ENCODE measurements around the gene ECT2.

The ECT2 gene

GRCh38 chr3:172787746-172788145 lies 37.2 kb downstream of the ECT2 start:
- Histone ChIP-seq H3K27me3 (ENCODE audit: control insufficient read depth, insufficient read depth, low read length) (no peaks in the 10 kb centered on the region), H3K27ac (ENCODE audit: low read depth, low read length) (no peak overlapping the region), H3K4me3 (ENCODE audit: low read length) (no peak overlapping the region), H3K36me3 (ENCODE audit: control insufficient read depth, insufficient read depth, low read length) (no peaks in the 10 kb centered on the region), H3K9ac (ENCODE audit: low read length) (no peak overlapping the region), H3K4me1 (ENCODE audit: control insufficient read depth, insufficient read depth, low read length) (no peaks in the 10 kb centered on the region)

- no peaks in the 10 kb centered on the region for H3K36me3 ChIP-seq (ENCODE audit: control insufficient read depth, insufficient read depth, low read length)
- H3K4me3 ChIP-seq (ENCODE audit: low read length), result no peak overlapping the region
- no peak overlapping the region for H3K27ac ChIP-seq (ENCODE audit: low read depth, low read length)
- no peak overlapping the region for H3K9ac ChIP-seq (ENCODE audit: low read length)
- H3K27me3 ChIP-seq (ENCODE audit: control insufficient read depth, insufficient read depth, low read length), result no peaks in the 10 kb centered on the region
- no peaks in the 10 kb centered on the region for H3K4me1 ChIP-seq (ENCODE audit: control insufficient read depth, insufficient read depth, low read length)
Measured at GRCh38 chr3:172799246-172799645, 48.7 kb downstream of the ECT2 start.

- Histone ChIP-seq H3K4me1 (ENCODE audit: control insufficient read depth, insufficient read depth, low read length) (no peaks in the 10 kb centered on the region), H3K27ac (ENCODE audit: low read depth, low read length) (no peak overlapping the region), H3K4me3 (ENCODE audit: low read length) (no peak overlapping the region), H3K36me3 (ENCODE audit: control insufficient read depth, insufficient read depth, low read length) (no peaks in the 10 kb centered on the region), H3K27me3 (ENCODE audit: control insufficient read depth, insufficient read depth, low read length) (no peaks in the 10 kb centered on the region), H3K9ac (ENCODE audit: low read length) (no peak overlapping the region)
Measured at GRCh38 chr3:172800156-172800555, 49.6 kb downstream of the ECT2 start.

GRCh38 chr3:172803489-172803888 lies 53.0 kb downstream of the ECT2 start:
- H3K27me3 ChIP-seq (ENCODE audit: control insufficient read depth, insufficient read depth, low read length), result no peaks in the 10 kb centered on the region
- H3K36me3 ChIP-seq (ENCODE audit: control insufficient read depth, insufficient read depth, low read length), result no peaks in the 10 kb centered on the region
- H3K4me1 ChIP-seq (ENCODE audit: control insufficient read depth, insufficient read depth, low read length), result no peaks in the 10 kb centered on the region
- H3K9ac ChIP-seq (ENCODE audit: low read length), result no peak overlapping the region
- H3K27ac ChIP-seq (ENCODE audit: low read depth, low read length), result no peak overlapping the region
- H3K4me3 ChIP-seq (ENCODE audit: low read length), result no peak overlapping the region

- Histone ChIP-seq H3K9ac (ENCODE audit: low read length) (no peak overlapping the region), H3K4me1 (ENCODE audit: control insufficient read depth, insufficient read depth, low read length) (no peaks in the 10 kb centered on the region), H3K4me3 (ENCODE audit: low read length) (no peak overlapping the region), H3K27me3 (ENCODE audit: control insufficient read depth, insufficient read depth, low read length) (no peaks in the 10 kb centered on the region), H3K27ac (ENCODE audit: low read depth, low read length) (no peak overlapping the region), H3K36me3 (ENCODE audit: control insufficient read depth, insufficient read depth, low read length) (no peaks in the 10 kb centered on the region)
Measured at GRCh38 chr3:172804323-172804722, 53.8 kb downstream of the ECT2 start.

- Histone ChIP-seq H3K9ac (ENCODE audit: low read length) (no peak overlapping the region), H3K27me3 (ENCODE audit: control insufficient read depth, insufficient read depth, low read length) (no peaks in the 10 kb centered on the region), H3K36me3 (ENCODE audit: control insufficient read depth, insufficient read depth, low read length) (no peaks in the 10 kb centered on the region), H3K27ac (ENCODE audit: low read depth, low read length) (no peak overlapping the region), H3K4me1 (ENCODE audit: control insufficient read depth, insufficient read depth, low read length) (no peaks in the 10 kb centered on the region), H3K4me3 (ENCODE audit: low read length) (no peak overlapping the region)
Measured at GRCh38 chr3:172808969-172809546, 58.5 kb downstream of the ECT2 start.

GRCh38 chr3:172811099-172811498 lies 60.6 kb downstream of the ECT2 start:
- Histone ChIP-seq H3K4me1 (ENCODE audit: control insufficient read depth, insufficient read depth, low read length) (no peaks in the 10 kb centered on the region), H3K27me3 (ENCODE audit: control insufficient read depth, insufficient read depth, low read length) (no peaks in the 10 kb centered on the region), H3K27ac (ENCODE audit: low read depth, low read length) (no peak overlapping the region)

GRCh38 chr3:172813462-172813861 lies 62.9 kb downstream of the ECT2 start:
- Histone ChIP-seq H3K4me1 (ENCODE audit: control insufficient read depth, insufficient read depth, low read length) (no peaks in the 10 kb centered on the region), H3K27ac (ENCODE audit: low read depth, low read length) (no peak overlapping the region), H3K36me3 (ENCODE audit: control insufficient read depth, insufficient read depth, low read length) (no peaks in the 10 kb centered on the region), H3K4me3 (ENCODE audit: low read length) (no peak overlapping the region), H3K27me3 (ENCODE audit: control insufficient read depth, insufficient read depth, low read length) (no peaks in the 10 kb centered on the region), H3K9ac (ENCODE audit: low read length) (no peak overlapping the region)

More at GRCh38 chr3:172811099-172811498, 60.6 kb downstream of the ECT2 start:
- no peaks in the 10 kb centered on the region for H3K36me3 ChIP-seq (ENCODE audit: control insufficient read depth, insufficient read depth, low read length)
- no peak overlapping the region for H3K9ac ChIP-seq (ENCODE audit: low read length)
- no peak overlapping the region for H3K4me3 ChIP-seq (ENCODE audit: low read length)

GRCh38 chr3:172814738-172815137 lies 64.2 kb downstream of the ECT2 start:
- H3K36me3 ChIP-seq (ENCODE audit: control insufficient read depth, insufficient read depth, low read length), result no peaks in the 10 kb centered on the region

GRCh38 chr3:172815857-172816256 lies 65.3 kb downstream of the ECT2 start:
- no peaks in the 10 kb centered on the region for H3K27me3 ChIP-seq (ENCODE audit: control insufficient read depth, insufficient read depth, low read length)
- H3K9ac ChIP-seq (ENCODE audit: low read length), result no peak overlapping the region
- no peaks in the 10 kb centered on the region for H3K4me1 ChIP-seq (ENCODE audit: control insufficient read depth, insufficient read depth, low read length)
- H3K27ac ChIP-seq (ENCODE audit: low read depth, low read length), result no peak overlapping the region
- H3K36me3 ChIP-seq (ENCODE audit: control insufficient read depth, insufficient read depth, low read length), result no peaks in the 10 kb centered on the region
- H3K4me3 ChIP-seq (ENCODE audit: low read length), result no peak overlapping the region

More at GRCh38 chr3:172814738-172815137, 64.2 kb downstream of the ECT2 start:
- H3K4me1 ChIP-seq (ENCODE audit: control insufficient read depth, insufficient read depth, low read length), result no peaks in the 10 kb centered on the region
- no peak overlapping the region for H3K27ac ChIP-seq (ENCODE audit: low read depth, low read length)
- no peak overlapping the region for H3K9ac ChIP-seq (ENCODE audit: low read length)
- no peaks in the 10 kb centered on the region for H3K27me3 ChIP-seq (ENCODE audit: control insufficient read depth, insufficient read depth, low read length)
- no peak overlapping the region for H3K4me3 ChIP-seq (ENCODE audit: low read length)

GRCh38 chr3:172816281-172816680 lies 65.8 kb downstream of the ECT2 start:
- Histone ChIP-seq H3K4me1 (ENCODE audit: control insufficient read depth, insufficient read depth, low read length) (no peaks in the 10 kb centered on the region), H3K36me3 (ENCODE audit: control insufficient read depth, insufficient read depth, low read length) (no peaks in the 10 kb centered on the region), H3K27ac (ENCODE audit: low read depth, low read length) (no peak overlapping the region), H3K9ac (ENCODE audit: low read length) (no peak overlapping the region), H3K4me3 (ENCODE audit: low read length) (no peak overlapping the region), H3K27me3 (ENCODE audit: control insufficient read depth, insufficient read depth, low read length) (no peaks in the 10 kb centered on the region)

GRCh38 chr3:172816968-172817367 lies 66.4 kb downstream of the ECT2 start:
- no peaks in the 10 kb centered on the region for H3K4me1 ChIP-seq (ENCODE audit: control insufficient read depth, insufficient read depth, low read length)
- H3K36me3 ChIP-seq (ENCODE audit: control insufficient read depth, insufficient read depth, low read length), result no peaks in the 10 kb centered on the region
- H3K27ac ChIP-seq (ENCODE audit: low read depth, low read length), result no peak overlapping the region
- no peak overlapping the region for H3K4me3 ChIP-seq (ENCODE audit: low read length)
- no peak overlapping the region for H3K9ac ChIP-seq (ENCODE audit: low read length)
- H3K27me3 ChIP-seq (ENCODE audit: control insufficient read depth, insufficient read depth, low read length), result no peaks in the 10 kb centered on the region

- no peak overlapping the region for H3K4me3 ChIP-seq (ENCODE audit: low read length)
- H3K27me3 ChIP-seq (ENCODE audit: control insufficient read depth, insufficient read depth, low read length), result no peaks in the 10 kb centered on the region
- no peak overlapping the region for H3K9ac ChIP-seq (ENCODE audit: low read length)
- H3K36me3 ChIP-seq (ENCODE audit: control insufficient read depth, insufficient read depth, low read length), result no peaks in the 10 kb centered on the region
- H3K4me1 ChIP-seq (ENCODE audit: control insufficient read depth, insufficient read depth, low read length), result no peaks in the 10 kb centered on the region
- no peak overlapping the region for H3K27ac ChIP-seq (ENCODE audit: low read depth, low read length)
Measured at GRCh38 chr3:172820492-172820891, 70.0 kb downstream of the ECT2 start.
